Gastrocnemius medialis (tissue), 4 donors: ENCODE measurements around the gene H2AZ2. TPM values are rescaled to one million over a fixed set of nuclear protein-coding genes. Genes with fewer than 3 reads are reported as not detected.
A peak's percentile ranks its signal among the peaks of the same experiment; 100 is the strongest.

Source experiments
- ATAC-seq, 2 donors: fragments of 150-250 bp; one replicate each; pipeline ENCODE4 v1.9.1; 2016
- DNase-seq, 2 donors: peaks; one replicate each; pipeline ENCODE4 v3.0.0-alpha.2; 2019
- H3K27ac ChIP-seq, 4 donors: fragments of 200-600 bp; sonication (generic); 1 replicate in 1 of 4; 2 replicates in 3 of 4; pipeline ENCODE4 v1.5.1; 2016 to 2018; ENCODE audit warnings: mild to moderate bottlenecking in 2 of 4, moderate library complexity in 1 of 4
- H3K27me3 ChIP-seq, 3 donors: fragments of 200-600 bp; sonication (generic) in 2 of 3; 1 replicate in 1 of 3; 2 replicates in 2 of 3; pipeline versions ENCODE4 v1.5.1 to v1.6.0; 2016 to 2019; ENCODE audit warnings: mild to moderate bottlenecking in 1 of 3, moderate library complexity in 1 of 3
- H3K36me3 ChIP-seq, 2 donors: fragments of 200-600 bp; sonication (generic) in 1 of 2; one replicate each; pipeline ENCODE4 v1.5.1; 2017 to 2018
- H3K4me1 ChIP-seq, 2 donors: fragments of 200-600 bp; sonication (generic) in 1 of 2; one replicate each; pipeline ENCODE4 v1.5.1; 2016 to 2017; ENCODE audit warnings: mild to moderate bottlenecking in 2 of 2
- H3K4me3 ChIP-seq, 4 donors: fragments of 200-600 bp; sonication (generic) in 3 of 4; 1 replicate in 1 of 4; 2 replicates in 3 of 4; pipeline ENCODE4 v1.5.1; 2016 to 2019; ENCODE audit warnings: mild to moderate bottlenecking in 2 of 4
- H3K9me3 ChIP-seq, 3 donors: fragments of 200-600 bp; sonication (generic) in 2 of 3; 1 replicate in 1 of 3; 2 replicates in 2 of 3; pipeline ENCODE4 v1.5.1; 2016 to 2019
- CTCF ChIP-seq, 5 experiments: fragments of 450-650 bp in 3 of 5; fragments of 200-600 bp in 2 of 5; sonication (generic) in 2 of 5; IDR thresholded peaks in 4 of 5; conservative IDR thresholded peaks in 1 of 5; 1 replicate in 4 of 5; 2 replicates in 1 of 5; pipeline ENCODE4 v1.5.1; 2016 to 2019; ENCODE audit warnings: antibody characterized with exemption in 5 of 5, mild to moderate bottlenecking in 3 of 5, moderate library complexity in 3 of 5
- POLR2A ChIP-seq, 2 donors: fragments of 450-650 bp; IDR thresholded peaks; one replicate each; pipeline ENCODE4 v1.6.1; 2017; ENCODE audit warnings: antibody characterized with exemption in 2 of 2, mild to moderate bottlenecking in 2 of 2, moderate library complexity in 2 of 2
- in situ Hi-C, 4 donors: fragments of 200-750 bp; cut with MboI; loops; one replicate each; pipeline versions ENCODE4 v1.15.0 to v1.8.0; 2017; ENCODE audit warnings: low sequenced_read_pairs in 4 of 4
- intact Hi-C: fragments of 100-400 bp; cut with DNase I; formaldehyde crosslinking; loops from one replicate; pipeline ENCODE4 v1.15.1; 2023; ENCODE audit warnings: low total_unique reads
- total RNA-seq, 4 donors: library from RNA; depleted of rRNA; stranded (reverse); fragments of >200 nt; gene quantifications; one replicate each; pipeline versions ENCODE4 v1.1.0 to v1.2.3, GENCODE V29; 2016

Gene H2AZ2
- total RNA-seq, 4 donors from 2014 or later = 83.0 to 147 (median 132) TPM

- peak overlapping the region; percentile 72 to 79 (median 75) for H3K4me3 ChIP-seq
- no peaks in the 10 kb centered on the region for H3K27me3 ChIP-seq
- peaks cover 0 to 38% of the 10 kb centered on the region in 2 donors for H3K36me3 ChIP-seq
- peak in 1 of 2 donors; percentile 27 for TF ChIP-seq POLR2A (IDR thresholded peaks at IDR 0.05)
- TF ChIP-seq CTCF (IDR thresholded peaks at IDR 0.05 in 4 of 5, conservative IDR thresholded peaks at IDR 0.05 in 1 of 5) = peak in 2 of 5 experiments; percentile 29 to 52
- peak; percentile 81 to 86 for DNase-seq
- H3K27ac ChIP-seq = peak overlapping the region; percentile 89 to 97 (median 96)
- intact Hi-C loops = loop anchor here (2.0 kb wide), 1 partner anchor 215 kb away; the partner anchor contains the start of gene TMED4
- H3K9me3 ChIP-seq = no peaks in the 10 kb centered on the region
- ATAC-seq = peak; percentile 75 to 76
- H3K4me1 ChIP-seq = peaks cover 16 to 23% of the 10 kb centered on the region in 2 donors
- in situ Hi-C loops = no loop called here
Measured at GRCh38 chr7:44797329-44798258, 50.3 kb downstream of the H2AZ2 start.

GRCh38 chr7:44796504-44797328 is 51.2 kb downstream of the H2AZ2 start, which contains the start of gene PPIA:
Gene PPIA (plus strand): TSS chr7:44796681. CDS start chr7:44796725, 44 bp downstream.
- ATAC-seq (peak; percentile 90 to 93), DNase-seq (peak; percentile 98)
- H3K27ac ChIP-seq = peak within 1 kb of the TSS; percentile 89 to 97 (median 96)
- peaks cover 0 to 29% of the 10 kb centered on the region in 2 donors for H3K36me3 ChIP-seq
- no peaks in the 10 kb centered on the region for H3K9me3 ChIP-seq
- in situ Hi-C loops (no loop called here), intact Hi-C loops (loop anchor here (1.0 to 2.0 kb wide), 5 partner anchors 48 to 214 kb away; partner anchors contain the start of genes OGDH, PURB, TMED4 and ZMIZ2)
- H3K4me3 ChIP-seq = peak within 1 kb of the TSS; percentile 72 to 79 (median 75)
- H3K4me1 ChIP-seq = peaks cover 16 to 23% of the 10 kb centered on the region in 2 donors
- TF ChIP-seq CTCF (IDR thresholded peaks at IDR 0.05 in 4 of 5, conservative IDR thresholded peaks at IDR 0.05 in 1 of 5) (no peak), POLR2A (IDR thresholded peaks at IDR 0.05) (peak; percentile 83 to 95)
- H3K27me3 ChIP-seq = no peaks in the 10 kb centered on the region

GRCh38 chr7:44796034-44796503 is 51.8 kb downstream of the H2AZ2 start:
- peaks cover 0 to 24% of the 10 kb centered on the region in 2 donors for H3K36me3 ChIP-seq
- no peaks in the 10 kb centered on the region for H3K9me3 ChIP-seq
- peak overlapping the region; percentile 89 to 97 (median 96) for H3K27ac ChIP-seq
- ATAC-seq (no peak), DNase-seq (peak in 1 of 2 donors; percentile 6)
- in situ Hi-C loops (no loop called here), intact Hi-C loops (loop anchor here (1.0 to 2.0 kb wide), 5 partner anchors 48 to 213 kb away; partner anchors contain the start of genes OGDH, PURB, TMED4 and ZMIZ2)
- peak overlapping the region; percentile 72 to 79 (median 75) for H3K4me3 ChIP-seq
- H3K4me1 ChIP-seq = peaks cover 16 to 23% of the 10 kb centered on the region in 2 donors
- no peak for TF ChIP-seq POLR2A (IDR thresholded peaks at IDR 0.05)
- TF ChIP-seq CTCF (IDR thresholded peaks at IDR 0.05 in 4 of 5, conservative IDR thresholded peaks at IDR 0.05 in 1 of 5) = no peak
- H3K27me3 ChIP-seq = no peaks in the 10 kb centered on the region

GRCh38 chr7:44794331-44794730 is 53.6 kb downstream of the H2AZ2 start:
- H3K9me3 ChIP-seq = no peaks in the 10 kb centered on the region
- H3K27me3 ChIP-seq = no peaks in the 10 kb centered on the region
- DNase-seq = no peak
- ATAC-seq = no peak
- H3K4me3 ChIP-seq = no peak overlapping the region
- TF ChIP-seq CTCF (IDR thresholded peaks at IDR 0.05 in 4 of 5, conservative IDR thresholded peaks at IDR 0.05 in 1 of 5) (no peak), POLR2A (IDR thresholded peaks at IDR 0.05) (no peak)
- in situ Hi-C loops (no loop called here), intact Hi-C loops (no loop called here)
- H3K4me1 ChIP-seq = peaks cover 16 to 23% of the 10 kb centered on the region in 2 donors
- peaks cover 0 to 7% of the 10 kb centered on the region in 2 donors for H3K36me3 ChIP-seq
- H3K27ac ChIP-seq = no peak overlapping the region
